Body of pancreas (tissue), 4 donors: Measurements from ENCODE around the gene LPP. TPM values are rescaled to one million over a fixed set of nuclear protein-coding genes. Genes with fewer than 3 reads are reported as not detected.

Experiments
- ATAC-seq: fragments of 150-250 bp; one replicate; pipeline ENCODE4 v1.9.1; 2016
- DNase-seq, 4 donors: peaks; one replicate each; pipeline ENCODE4 v3.0.0-alpha.2; 2019
- H3K27ac ChIP-seq, 4 donors: fragments of 200-600 bp; sonication (generic); 1 replicate in 3 of 4; 2 replicates in 1 of 4; pipeline versions ENCODE4 v1.5.1 to v1.6.1; 2016 to 2019; ENCODE audit warnings: mild to moderate bottlenecking in 1 of 4, mixed read lengths in 1 of 4, moderate library complexity in 1 of 4
- H3K27me3 ChIP-seq, 2 donors: fragments of 200-600 bp; sonication (generic); one replicate each; pipeline ENCODE4 v1.6.0; 2016; ENCODE audit warnings: mild to moderate bottlenecking in 1 of 2
- H3K36me3 ChIP-seq, 2 donors: fragments of 200-600 bp; sonication (generic); replicated peaks in 1 of 2; 2 replicates each; pipeline ENCODE4 v1.5.1; 2016; ENCODE audit warnings: low read depth in 2 of 2; ENCODE audit not compliant: insufficient read depth in 1 of 2
- H3K4me1 ChIP-seq: fragments of 200-600 bp; sonication (generic); one replicate; pipeline ENCODE4 v1.6.0; 2016
- H3K4me3 ChIP-seq, 2 donors: fragments of 200-600 bp; sonication (generic); 1 replicate in 1 of 2; 2 replicates in 1 of 2; pipeline ENCODE4 v1.5.1; 2016 to 2019
- H3K9me3 ChIP-seq, 3 donors: fragments of 200-600 bp; sonication (generic); 1 replicate in 2 of 3; 2 replicates in 1 of 3; pipeline ENCODE4 v1.5.1; 2016
- CTCF ChIP-seq, 7 experiments: fragments of 450-650 bp in 4 of 7; fragments of 200-600 bp in 3 of 7; sonication (generic) in 3 of 7; IDR thresholded peaks; one replicate each; pipeline ENCODE4 v1.5.1; 2016 to 2019; ENCODE audit warnings: antibody characterized with exemption in 7 of 7
- POLR2A ChIP-seq, 3 donors: fragments of 450-650 bp; IDR thresholded peaks; one replicate each; pipeline ENCODE4 v1.6.1; 2016; ENCODE audit warnings: antibody characterized with exemption in 3 of 3, mild to moderate bottlenecking in 2 of 3
- WGBS, 2 donors: methylation state at CpG; one replicate each; pipeline ENCODE4 v1.1.5; 2017; 5-methylcytosine and 5-hydroxymethylcytosine counted together
- intact Hi-C: fragments of 100-400 bp; cut with DNase I; formaldehyde crosslinking; loops from one replicate; pipeline ENCODE4 v1.15.1; 2023
- total RNA-seq, 2 donors: library from RNA; depleted of rRNA; stranded (reverse); fragments of >200 nt; gene quantifications; one replicate each; pipeline ENCODE4 v1.1.0, GENCODE V29; 2016

LPP gene
- total RNA-seq, 2 donors from 2014 or later: 60.6 to 65.1 TPM

- H3K9me3 ChIP-seq: no peaks in the 10 kb centered on the region
- no peak for DNase-seq
- 93% methylated on average over 5 of the region's 5 CpGs for WGBS, 2 donors
- H3K27ac ChIP-seq: no peak overlapping the region
- no peak for ATAC-seq
- TF ChIP-seq POLR2A (IDR thresholded peaks at IDR 0.05) (no peak), CTCF (IDR thresholded peaks at IDR 0.05) (no peak)
- no peak overlapping the region for H3K4me3 ChIP-seq
- no peaks in the 10 kb centered on the region for H3K36me3 ChIP-seq
- intact Hi-C loops: no loop called here
- H3K27me3 ChIP-seq: no peaks in the 10 kb centered on the region
- no peaks in the 10 kb centered on the region for H3K4me1 ChIP-seq
Observed at GRCh38 chr3:188759336-188760005, 605.5 kb downstream of the LPP start.

GRCh38 chr3:188760408-188760807, 606.5 kb downstream of the LPP start:
- H3K27me3 ChIP-seq: no peaks in the 10 kb centered on the region
- no peaks in the 10 kb centered on the region for H3K9me3 ChIP-seq
- TF ChIP-seq POLR2A (IDR thresholded peaks at IDR 0.05) (no peak), CTCF (IDR thresholded peaks at IDR 0.05) (no peak)
- H3K4me1 ChIP-seq: no peaks in the 10 kb centered on the region
- H3K4me3 ChIP-seq: no peak overlapping the region
- DNase-seq: no peak
- intact Hi-C loops: no loop called here
- no peaks in the 10 kb centered on the region for H3K36me3 ChIP-seq
- H3K27ac ChIP-seq: no peak overlapping the region
- WGBS, 2 donors: 57 to 88% methylated on average over 3 of the region's 3 CpGs
- no peak for ATAC-seq

- intact Hi-C loops: no loop called here
- Histone ChIP-seq H3K4me1 (no peaks in the 10 kb centered on the region), H3K27ac (no peak overlapping the region), H3K27me3 (no peaks in the 10 kb centered on the region), H3K36me3 (no peaks in the 10 kb centered on the region), H3K9me3 (no peaks in the 10 kb centered on the region), H3K4me3 (no peak overlapping the region)
- no peak for ATAC-seq
- DNase-seq: no peak
- TF ChIP-seq POLR2A (IDR thresholded peaks at IDR 0.05): no peak
- TF ChIP-seq CTCF (IDR thresholded peaks at IDR 0.05): no peak
- WGBS, 2 donors: 85 to 87% methylated on average over 6 of the region's 6 CpGs
Observed at GRCh38 chr3:188761439-188761838, 607.5 kb downstream of the LPP start.

GRCh38 chr3:188761964-188762363, 608.0 kb downstream of the LPP start:
- no peaks in the 10 kb centered on the region for H3K27me3 ChIP-seq
- ATAC-seq (no peak), DNase-seq (no peak)
- TF ChIP-seq CTCF (IDR thresholded peaks at IDR 0.05) (no peak), POLR2A (IDR thresholded peaks at IDR 0.05) (no peak)
- no peak overlapping the region for H3K4me3 ChIP-seq
- no peaks in the 10 kb centered on the region for H3K4me1 ChIP-seq
- H3K27ac ChIP-seq: no peak overlapping the region
- no peaks in the 10 kb centered on the region for H3K9me3 ChIP-seq
- intact Hi-C loops: no loop called here
- H3K36me3 ChIP-seq: no peaks in the 10 kb centered on the region
- WGBS, 2 donors: 93 to 98% methylated on average over 3 of the region's 3 CpGs

GRCh38 chr3:188764609-188765008, 610.7 kb downstream of the LPP start:
- no peak overlapping the region for H3K27ac ChIP-seq
- H3K9me3 ChIP-seq: no peaks in the 10 kb centered on the region
- no peaks in the 10 kb centered on the region for H3K4me1 ChIP-seq
- ATAC-seq (no peak), DNase-seq (no peak)
- no peaks in the 10 kb centered on the region for H3K36me3 ChIP-seq
- no peak overlapping the region for H3K4me3 ChIP-seq
- 100% methylated on average over 1 of the region's 1 CpG for WGBS, 2 donors
- intact Hi-C loops: no loop called here
- no peaks in the 10 kb centered on the region for H3K27me3 ChIP-seq
- no peak for TF ChIP-seq CTCF (IDR thresholded peaks at IDR 0.05)
- TF ChIP-seq POLR2A (IDR thresholded peaks at IDR 0.05): no peak
